Hematopoietic multipotent progenitor cell treated with erythropoietin and hydrocortisone succinate and interleukin-3 and kit ligand, for 4 days (in vitro differentiated cells): ENCODE data around the gene PRMT3.
"Not testable (repeated sequence)": the region's sequence is repeated elsewhere in the genome, so short reads cannot be mapped to it uniquely, and the experiment has no call there.

Experiments
- DNase-seq: peaks from one replicate; pipeline ENCODE4 v3.0.0-alpha.2; 2015

The PRMT3 gene

DNA sequence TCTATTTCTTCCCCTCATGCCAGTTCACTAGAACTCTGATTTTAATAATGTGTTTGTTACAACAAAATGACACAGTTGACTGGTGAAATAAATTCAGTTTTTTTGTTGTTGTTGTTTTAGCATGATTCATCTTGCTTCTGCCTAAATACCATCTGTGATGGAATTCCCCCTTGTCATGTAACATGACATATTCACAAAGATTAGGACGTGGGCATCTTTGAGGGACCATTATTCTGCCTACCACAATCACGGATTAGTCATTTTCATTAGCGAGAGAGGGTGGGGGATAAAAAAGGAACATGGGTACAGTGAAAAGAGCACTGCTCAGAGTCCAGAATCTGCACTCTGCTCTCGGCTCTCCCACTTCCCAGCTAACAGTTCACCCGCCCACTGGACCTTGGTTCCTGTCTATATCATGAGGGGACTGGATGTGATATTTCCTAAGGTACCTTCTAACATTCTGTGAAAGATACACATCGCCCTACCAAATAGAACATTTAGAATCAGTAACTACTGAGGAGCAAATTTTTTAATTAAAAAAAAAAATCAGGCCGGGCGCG lies 12.7 kb upstream of the PRMT3 start:
- DNase-seq, result no peak

DNA sequence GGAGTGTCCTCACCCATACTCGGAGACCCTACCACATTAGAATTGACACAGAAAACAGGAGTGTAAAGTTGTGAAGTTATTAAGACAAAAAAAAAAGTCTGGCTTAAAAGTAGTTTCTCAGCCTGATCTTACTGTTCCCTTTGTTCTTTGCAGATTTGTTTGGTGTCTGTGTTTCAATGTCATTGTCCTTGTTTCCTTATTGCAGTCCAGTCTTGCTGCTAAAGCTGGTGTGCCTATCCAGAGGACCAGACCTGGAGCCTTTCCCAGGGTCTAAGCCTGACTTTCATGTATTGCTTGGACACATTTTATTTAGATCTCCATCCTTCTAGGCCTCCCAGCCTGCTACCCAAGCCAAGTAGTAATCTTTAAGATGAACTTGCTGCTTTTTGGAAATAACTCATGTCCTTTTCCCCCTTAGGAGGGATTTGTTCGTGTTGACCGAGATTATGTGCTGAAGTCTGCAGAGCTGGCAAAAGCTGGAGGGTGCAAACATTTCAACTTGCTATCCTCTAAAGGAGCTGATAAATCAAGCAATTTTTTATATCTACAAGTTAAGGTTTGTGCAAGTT lies 11.3 kb upstream of the PRMT3 start:
- DNase-seq, result no peak

DNA sequence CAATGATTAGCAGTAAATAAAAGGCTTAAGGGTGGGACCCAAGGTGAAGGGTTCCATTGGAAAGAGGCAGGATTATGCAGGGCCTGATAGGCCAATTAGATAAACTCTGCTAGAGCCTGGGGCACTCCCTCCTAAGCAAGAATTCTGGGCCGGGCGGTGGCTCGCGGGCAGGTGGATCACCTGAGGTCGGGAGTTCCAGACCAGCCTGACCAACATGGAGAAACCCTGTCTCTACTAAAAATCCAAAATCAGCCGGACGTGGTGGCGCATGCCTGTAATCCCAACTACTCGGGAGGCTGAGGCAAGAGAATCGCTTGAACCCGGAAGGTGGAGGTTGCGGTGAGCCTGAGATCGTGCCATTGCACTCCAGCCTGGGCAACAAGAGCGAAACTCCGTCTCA lies 1.5 kb upstream of the PRMT3 start:
- not testable (repeated sequence) for DNase-seq

DNA sequence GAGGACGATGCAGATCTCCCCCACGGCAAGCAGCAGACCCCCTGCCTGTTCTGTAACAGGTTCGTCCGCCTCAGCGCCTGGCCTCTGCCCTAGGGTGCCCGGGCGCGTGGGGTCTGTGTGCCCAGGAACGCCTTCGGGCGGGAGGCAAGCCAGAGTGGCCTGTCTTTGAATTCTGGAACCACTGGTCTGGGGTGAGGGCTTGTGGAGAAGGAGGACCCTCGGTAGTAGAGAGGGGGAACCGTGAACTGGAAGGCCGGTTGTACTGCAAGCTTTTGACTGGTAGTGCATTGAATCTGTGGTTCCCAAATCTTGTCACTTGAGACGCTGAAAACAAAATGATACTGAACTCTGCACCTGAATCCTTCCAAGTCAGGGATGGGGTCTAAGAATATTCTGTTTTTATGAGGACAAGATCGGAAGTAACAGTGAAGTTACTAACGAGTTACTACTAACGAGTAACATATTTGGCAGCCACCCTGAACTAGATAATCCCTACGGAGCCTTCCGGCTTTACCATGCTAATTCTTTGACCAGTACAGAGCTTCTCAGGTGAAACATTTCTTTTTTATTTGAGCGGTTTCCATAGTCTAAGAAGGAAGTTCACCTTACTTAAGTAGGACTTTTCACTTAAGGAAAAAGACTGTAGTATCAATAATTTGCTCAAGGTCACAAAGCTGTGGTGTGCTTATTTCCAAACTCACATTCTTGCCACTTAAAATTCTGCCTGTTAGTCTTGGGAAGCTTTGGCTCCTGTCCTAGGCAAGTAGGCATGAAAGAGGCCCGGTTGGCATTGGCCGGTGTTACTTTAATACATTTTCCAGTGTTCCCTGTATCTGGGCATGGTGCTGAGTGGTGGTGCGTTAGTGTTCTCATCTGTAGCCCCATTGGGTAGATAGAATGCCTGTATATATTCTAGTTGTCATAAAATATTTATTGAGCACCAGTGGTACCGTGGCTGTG lies 860 bp downstream of the PRMT3 start:
- peak; percentile 51 for DNase-seq

DNA sequence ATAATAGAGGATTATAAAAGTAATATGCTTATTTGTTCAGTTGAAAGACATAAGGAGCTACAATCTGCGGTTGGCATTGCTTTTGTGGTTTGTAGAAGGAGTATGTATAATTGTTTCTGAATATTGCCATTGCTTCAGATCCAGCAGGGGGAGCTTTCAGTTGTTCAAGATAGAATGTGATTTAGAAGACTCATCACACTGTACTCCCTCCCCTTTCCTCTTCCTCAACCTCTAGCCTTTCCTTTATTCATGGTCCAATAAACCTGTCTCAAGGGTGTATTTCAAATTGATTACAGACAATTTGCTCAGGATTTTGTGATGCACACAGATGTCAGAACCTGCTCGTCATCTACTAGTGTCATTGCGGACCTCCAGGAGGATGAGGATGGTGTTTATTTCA lies 9.8 kb downstream of the PRMT3 start:
- DNase-seq, result peak; percentile 90

DNA sequence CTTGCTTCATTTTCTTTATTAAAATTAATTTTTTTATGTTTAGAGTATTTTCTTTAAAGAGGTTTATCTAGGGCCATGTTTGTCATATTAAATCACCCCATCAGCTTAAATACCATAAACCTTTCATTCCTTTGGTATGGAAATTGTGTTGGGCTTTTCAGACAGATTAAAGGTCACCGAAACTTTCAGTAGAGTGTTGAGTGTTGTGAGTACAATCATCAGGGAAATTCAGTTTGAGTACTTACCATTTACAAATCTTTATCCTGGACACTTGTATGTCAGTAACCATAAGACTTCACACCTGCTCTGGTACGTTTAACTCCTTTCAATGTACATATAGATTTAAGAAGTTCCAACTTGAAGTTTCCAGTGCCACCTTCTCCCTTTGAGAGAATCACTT lies 12.0 kb downstream of the PRMT3 start:
- DNase-seq, result no peak

DNA sequence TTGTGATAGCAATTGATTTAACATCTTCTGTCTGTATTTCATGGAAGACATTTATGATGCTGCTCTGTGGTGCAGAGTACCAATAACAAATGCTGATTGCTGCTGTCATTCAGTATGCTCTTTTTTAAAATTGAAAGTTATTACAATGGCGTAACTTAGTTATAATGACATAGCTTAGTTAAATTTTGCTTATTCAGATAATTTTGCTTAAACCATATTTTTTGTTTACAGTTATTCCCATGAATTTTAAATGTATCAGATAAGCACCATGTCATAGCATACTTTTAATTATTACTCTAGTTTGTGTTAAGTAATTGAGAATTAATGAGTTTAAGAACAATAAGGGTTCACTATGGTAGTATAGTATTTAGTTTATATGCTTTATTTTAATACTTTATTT lies 15.5 kb downstream of the PRMT3 start:
- no peak for DNase-seq

DNA sequence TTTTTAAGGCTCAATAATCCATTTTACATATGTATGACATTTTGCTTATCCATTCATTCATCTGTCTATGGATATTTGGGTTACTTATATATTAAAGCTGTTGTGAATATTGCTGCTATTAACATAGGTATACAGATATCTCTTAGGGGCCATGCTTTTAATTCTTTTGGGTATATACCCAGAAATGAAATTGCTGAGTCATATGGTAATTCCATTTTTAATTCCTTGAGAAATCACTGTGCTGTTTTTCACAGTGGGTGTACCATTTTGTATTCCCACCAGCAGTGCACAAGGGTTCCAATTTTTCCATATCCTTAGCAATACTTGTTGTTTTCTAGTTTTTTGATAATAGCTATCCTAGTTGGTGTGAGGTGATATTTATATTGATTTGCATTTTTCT lies 19.0 kb downstream of the PRMT3 start:
- DNase-seq, result no peak

DNA sequence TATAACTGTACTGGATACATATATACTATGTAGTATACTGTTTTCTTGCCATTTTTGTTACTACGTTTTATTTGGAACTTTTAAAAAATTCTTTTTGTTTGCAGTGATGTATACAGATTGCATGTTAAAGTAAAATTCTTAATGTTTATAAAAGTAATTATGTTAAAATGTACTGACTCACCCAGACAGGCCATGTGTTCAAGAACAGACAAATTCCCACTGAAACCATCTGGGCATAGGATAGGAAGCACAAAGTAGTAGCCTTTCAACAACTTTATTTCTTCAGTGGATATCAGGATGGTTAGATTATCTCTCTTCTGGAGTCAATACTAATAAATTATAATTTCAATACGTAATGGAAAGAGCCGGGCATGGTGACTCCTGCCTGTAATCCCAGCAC lies 19.8 kb downstream of the PRMT3 start:
- DNase-seq, result no peak

DNA sequence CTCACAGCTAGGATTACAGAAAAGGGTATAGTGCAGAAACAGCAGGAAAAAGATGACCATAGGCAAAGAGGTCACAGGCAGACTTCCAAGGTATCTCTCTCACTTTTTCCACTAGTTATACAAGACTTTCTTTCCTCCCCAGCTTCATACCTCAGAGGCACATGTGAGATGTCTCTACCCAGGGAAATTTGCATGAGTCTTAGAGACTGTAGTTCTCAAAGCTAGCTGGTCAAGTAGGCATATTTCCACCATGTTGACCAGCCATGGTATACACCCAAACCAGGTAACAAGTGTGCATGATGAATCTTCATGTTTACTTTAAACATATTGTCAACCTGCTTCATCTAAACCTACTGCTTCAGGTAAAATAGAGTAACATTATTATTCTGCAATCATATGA lies 27.9 kb downstream of the PRMT3 start:
- DNase-seq, result no peak

DNA sequence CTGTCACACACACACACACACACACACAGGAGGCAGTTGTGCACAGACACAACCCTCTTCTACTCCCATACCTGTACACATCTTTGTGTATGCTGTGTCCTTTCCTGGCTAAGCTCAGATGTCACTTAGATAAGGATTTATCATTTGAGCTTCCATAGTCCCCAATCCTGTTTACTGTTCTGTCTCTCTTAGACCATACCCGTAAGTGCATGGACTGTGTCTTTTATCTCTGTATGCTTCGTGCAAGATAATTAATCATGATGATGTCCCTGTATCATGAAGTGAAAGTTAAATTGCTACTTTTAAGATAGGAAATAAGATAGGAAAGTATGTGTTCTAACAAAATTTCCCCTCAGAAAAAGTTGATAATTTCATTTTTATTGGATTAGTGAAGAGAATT lies 30.3 kb downstream of the PRMT3 start:
- no peak for DNase-seq

DNA sequence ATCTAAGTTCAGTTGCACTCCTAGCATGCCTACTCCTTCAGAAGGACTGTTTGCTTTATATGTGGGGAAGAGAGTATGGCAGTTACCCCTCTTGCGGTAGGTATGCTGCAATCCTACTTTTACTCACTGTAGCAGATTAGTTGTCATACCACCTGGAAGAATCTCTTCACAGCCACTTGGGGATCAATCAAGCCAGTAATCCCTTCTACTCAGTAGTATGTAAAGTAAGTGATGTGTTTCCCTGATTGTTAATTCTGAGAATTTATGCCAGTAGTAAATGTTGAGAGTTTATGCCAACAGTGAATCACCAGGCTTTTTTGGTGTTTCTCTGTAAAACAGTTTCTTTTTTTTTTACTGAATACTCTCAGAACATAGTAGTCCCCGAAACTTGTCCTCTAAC lies 34.4 kb downstream of the PRMT3 start:
- no peak for DNase-seq

DNA sequence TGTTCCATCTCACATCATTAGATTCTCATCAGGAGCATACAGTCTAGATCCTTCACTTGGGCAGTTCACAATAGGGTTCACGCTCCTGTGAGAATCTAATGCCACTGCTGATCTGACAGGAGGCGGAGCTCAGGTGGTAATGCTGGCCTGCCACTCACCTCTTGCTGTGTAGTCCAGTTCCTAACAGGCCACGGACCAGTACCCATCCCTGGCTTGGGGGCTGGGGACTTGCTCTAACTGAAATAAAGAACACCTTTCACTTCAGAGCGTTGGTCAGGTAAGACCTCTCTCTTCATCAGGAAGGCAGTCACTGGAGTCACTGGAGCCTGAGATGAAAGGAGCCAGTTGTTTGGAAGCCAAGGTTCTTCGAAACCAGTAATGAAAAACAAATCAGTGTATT lies 41.7 kb downstream of the PRMT3 start:
- DNase-seq, result no peak

DNA sequence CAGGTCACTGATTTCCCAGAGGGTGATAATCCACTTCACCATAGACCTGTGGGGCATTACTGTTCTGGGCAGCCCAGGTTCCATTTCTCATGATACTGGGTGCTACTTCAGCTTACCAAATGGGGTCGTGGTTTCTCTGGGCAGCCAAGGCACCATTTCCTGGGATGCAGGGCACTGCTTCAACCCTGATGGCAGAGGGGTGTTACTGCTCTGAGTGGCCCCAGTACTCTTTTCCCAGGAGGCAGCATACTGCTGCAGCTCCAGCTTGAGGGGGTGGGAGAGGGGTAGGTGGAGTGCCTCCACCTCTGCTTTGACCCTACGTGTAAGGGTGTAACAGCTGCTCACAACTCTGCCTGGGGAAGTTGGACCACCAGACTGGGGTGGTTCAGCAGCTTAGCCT lies 51.1 kb downstream of the PRMT3 start:
- DNase-seq, result no peak

DNA sequence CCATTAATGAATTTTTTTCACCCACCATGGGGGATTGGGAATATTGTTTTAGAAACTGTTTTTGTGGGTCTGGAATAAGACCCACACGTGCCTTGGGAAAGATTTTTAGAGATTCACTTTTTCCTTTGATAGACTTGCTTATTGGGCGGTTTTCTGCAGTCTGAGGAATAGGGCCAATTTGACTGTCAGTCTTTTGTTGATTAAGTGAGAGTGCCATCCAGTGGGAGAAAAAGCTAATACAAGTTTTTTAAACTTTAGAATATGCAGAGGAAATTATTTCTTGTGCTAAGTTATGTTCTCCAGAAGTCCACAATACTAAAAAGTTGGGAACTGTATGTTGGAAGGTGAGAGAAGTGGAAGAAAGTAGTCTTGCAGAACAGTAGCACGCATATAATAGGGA lies 56.1 kb downstream of the PRMT3 start:
- peak; percentile 70 for DNase-seq

DNA sequence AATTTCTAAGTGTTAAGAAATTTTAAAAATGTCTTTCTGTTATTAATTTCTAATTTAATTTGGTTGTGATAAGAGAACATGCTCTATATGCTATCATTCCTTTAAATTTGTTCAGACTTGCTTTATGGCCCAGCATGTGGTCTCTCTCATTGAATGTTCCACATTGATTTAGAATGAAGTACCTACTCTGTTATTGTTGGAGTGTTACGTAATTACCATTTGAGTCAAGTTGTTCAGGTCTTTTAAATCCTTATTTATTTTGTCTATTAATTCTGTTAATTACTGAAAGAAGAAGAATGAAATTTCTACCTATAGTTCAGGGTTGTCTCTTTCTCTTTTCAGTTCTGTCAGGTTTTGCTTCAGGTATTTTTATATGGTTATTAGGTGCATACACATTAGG lies 57.0 kb downstream of the PRMT3 start:
- no peak for DNase-seq

DNA sequence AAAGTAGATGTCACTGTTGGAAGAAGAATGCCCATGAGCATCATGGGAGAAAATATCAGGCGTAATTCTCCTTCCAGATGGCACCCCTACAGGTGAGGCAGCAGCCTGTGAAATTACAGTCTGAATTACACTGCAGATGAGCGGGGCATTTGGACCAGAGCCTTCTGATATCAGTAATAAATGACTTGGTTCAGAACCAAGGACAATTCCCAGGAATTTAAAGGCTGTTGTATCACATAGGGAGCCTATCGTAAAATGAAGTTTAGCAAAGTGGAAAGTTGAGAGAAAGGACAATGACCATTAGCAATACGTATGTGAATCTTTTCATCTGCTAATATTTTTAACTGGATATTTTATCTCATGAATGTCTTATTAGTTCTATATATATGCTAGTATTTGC lies 61.3 kb downstream of the PRMT3 start:
- DNase-seq, result no peak

DNA sequence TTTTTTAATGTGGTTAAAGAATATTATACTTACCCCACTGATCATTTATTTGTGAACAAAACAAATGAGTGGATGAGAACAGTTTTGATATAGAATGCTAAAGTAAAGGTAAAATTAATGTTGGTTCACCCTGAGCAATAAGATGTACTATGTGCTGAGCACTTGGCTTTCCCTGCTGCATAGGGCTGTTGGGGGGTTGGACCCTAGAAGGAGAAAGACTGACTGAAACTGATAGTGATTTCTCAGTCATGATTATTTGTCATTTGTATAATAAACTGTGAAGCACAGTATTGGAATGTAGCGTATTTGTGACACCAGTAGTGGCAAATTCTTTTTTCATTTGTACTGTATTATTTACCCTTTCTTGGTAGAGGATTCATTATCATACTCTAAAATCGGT lies 63.3 kb downstream of the PRMT3 start:
- DNase-seq, result no peak

DNA sequence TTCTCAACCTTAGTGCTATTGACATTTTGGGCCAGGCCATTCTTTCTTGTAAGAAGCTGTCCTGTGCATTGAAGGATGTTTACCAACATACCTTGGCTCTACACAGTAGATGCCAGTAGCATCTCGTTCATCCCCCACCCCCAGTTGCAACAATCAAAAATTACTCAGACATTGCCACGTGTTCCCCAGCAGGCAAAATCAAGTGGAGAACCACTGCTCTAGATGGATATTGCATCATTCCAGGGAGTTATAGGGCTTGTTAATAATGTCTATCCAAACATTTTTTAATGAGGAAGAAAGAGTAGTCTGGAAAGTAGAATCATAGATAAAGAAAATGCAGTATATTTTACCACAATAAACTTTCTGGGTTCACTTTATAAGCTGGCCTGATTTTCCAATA lies 64.1 kb downstream of the PRMT3 start:
- DNase-seq, result no peak

DNA sequence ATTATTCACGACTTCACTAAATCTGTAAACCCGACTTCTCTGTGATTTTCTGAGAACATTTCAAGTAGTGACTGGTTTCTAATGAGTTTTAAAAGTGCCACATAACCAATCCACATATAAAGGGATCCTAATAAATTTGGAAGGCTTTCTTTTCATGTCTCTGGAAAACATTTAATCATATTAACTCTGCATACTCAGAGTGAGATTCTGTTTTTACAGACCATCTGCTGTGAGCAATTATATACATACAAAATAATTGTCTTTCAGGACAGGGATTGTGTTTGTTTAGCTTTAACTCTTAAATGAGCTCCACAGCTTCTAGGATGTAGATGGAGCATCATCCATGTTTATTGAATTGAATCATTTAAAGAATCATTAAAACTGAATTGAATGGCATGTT lies 65.1 kb downstream of the PRMT3 start:
- DNase-seq, result no peak

DNA sequence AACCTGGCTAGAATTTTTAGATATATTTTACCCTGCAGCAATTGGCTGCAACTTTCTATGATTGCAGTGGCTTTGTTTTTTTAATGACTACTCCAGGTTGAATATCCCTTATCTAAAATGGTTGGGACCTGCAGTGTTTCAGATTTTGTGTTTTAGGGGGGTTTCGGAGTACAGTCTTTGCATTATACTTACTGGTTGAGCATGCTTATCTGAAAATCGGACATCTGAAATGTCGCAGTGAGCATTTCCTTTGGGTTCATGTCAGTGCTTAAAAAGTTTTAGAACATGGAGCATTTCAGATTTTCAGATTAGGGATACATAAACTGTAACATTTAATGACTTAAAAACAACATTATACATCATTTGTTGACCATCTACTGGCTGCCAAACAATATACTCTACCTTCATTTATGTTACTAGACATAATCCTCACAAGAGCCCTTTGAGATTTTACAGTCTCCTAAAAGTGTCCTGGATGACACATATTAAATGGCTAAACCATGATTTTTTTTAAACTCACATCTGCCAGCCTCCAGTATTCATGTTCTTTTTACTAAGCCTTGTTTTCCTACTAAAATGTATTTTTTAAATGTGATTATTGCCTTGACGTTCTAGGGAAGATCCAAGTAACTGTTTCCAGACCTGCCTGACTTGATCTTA lies 66.3 kb downstream of the PRMT3 start:
- DNase-seq, result no peak

DNA sequence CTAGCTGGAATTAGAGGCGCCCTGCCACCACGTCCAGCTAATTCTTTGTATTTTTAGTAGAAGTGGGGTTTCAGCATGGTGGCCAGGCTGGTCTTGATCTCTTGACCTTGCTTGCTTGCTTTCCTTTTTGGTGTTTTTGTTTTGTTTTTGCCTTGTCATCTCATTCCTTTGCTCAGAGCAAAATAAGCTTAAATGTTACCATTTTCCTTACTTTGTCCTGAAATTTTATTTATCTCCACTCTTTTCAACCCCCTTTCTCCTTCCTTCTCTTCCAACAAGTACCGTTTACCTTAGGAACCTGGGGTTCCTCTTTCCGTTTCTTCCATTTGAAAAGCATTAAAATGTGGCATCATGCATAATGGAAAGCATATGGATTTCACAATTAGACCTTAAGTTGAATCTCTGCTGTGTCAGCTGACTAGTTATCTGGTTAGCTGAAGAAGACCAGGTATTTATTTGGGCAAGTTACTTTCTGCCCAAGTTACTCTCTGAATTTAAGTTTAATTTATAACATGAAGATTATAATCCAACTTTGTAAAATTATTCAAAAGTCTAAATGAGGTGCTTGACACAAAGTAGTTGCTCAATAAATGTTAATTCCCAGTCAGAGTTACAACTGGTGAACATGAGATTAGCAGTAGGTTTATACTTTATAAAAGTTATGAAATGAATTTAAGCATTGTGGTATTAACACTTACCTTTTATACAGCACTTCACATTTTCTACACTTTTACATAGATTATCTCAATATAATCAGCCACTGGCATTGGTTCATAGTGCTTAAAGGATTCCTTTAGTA lies 69.7 kb downstream of the PRMT3 start:
- DNase-seq, result no peak
